SK-N-SH treated with all-trans-retinoic acid at 6 μM for 48 hours (cell line): Measurements from ENCODE around the gene CTNNBL1.
A peak's percentile ranks its signal among the peaks of the same experiment; 100 is the strongest.
"Not testable (repeated sequence)": the region's sequence is repeated elsewhere in the genome, so short reads cannot be mapped to it uniquely, and the experiment has no call there.

Experiments
- ATAC-seq: fragments of 200-7000 bp; cut with Tn5 transposase; 3 replicates; pipeline ENCODE4 v1.9.1; 2020; ENCODE audit warnings: mild to moderate bottlenecking, moderate library complexity
- ARNTL ChIP-seq: fragments of 450-650 bp; formaldehyde crosslinking; IDR thresholded peaks from 2 replicates; pipeline ENCODE4 v1.5.0; 2020; ENCODE audit warnings: low read depth, mild to moderate bottlenecking, moderate library complexity, borderline replicate concordance
- CREB5 ChIP-seq: fragments of 250-450 bp; sonication (Bioruptor Pico); IDR thresholded peaks from 2 replicates; pipeline ENCODE4 v1.5.1; 2020; ENCODE audit warnings: low read depth, mild to moderate bottlenecking, moderate library complexity
- CSDC2 ChIP-seq: fragments of 250-450 bp; sonication (Bioruptor Pico); IDR thresholded peaks from 2 replicates; pipeline ENCODE4 v1.5.0; 2020; ENCODE audit warnings: mild to moderate bottlenecking, moderate library complexity
- ESRRG ChIP-seq: fragments of 250-450 bp; sonication (Bioruptor Pico); IDR thresholded peaks from 2 replicates; pipeline ENCODE4 v1.6.1; 2021; ENCODE audit warnings: mild to moderate bottlenecking
- OSR1 ChIP-seq: fragments of 250-450 bp; sonication (Bioruptor Pico); IDR thresholded peaks from 2 replicates; pipeline ENCODE4 v1.8.0; 2022; ENCODE audit warnings: moderate library complexity, mild to moderate bottlenecking, inconsistent platforms
- PPARA ChIP-seq: fragments of 250-450 bp; sonication (Bioruptor Pico); IDR thresholded peaks from 2 replicates; pipeline ENCODE4 v1.5.0; 2020; ENCODE audit warnings: mild to moderate bottlenecking, borderline replicate concordance
- RARB ChIP-seq: fragments of 250-450 bp; sonication (Bioruptor Pico); IDR thresholded peaks from 2 replicates; pipeline ENCODE4 v1.8.0; 2021; ENCODE audit warnings: mild to moderate bottlenecking, moderate library complexity
- SNAI2 ChIP-seq: fragments of 250-450 bp; sonication (Bioruptor Pico); IDR thresholded peaks from 2 replicates; pipeline ENCODE4 v1.5.0; 2020; ENCODE audit warnings: mild to moderate bottlenecking, moderate library complexity
- TOX ChIP-seq: fragments of 250-450 bp; sonication (Bioruptor Pico); IDR thresholded peaks from 2 replicates; pipeline ENCODE4 v1.8.0; 2021; ENCODE audit warnings: mild to moderate bottlenecking, moderate library complexity, borderline replicate concordance
- ZC3H10 ChIP-seq: fragments of 250-450 bp; sonication (Bioruptor Pico); IDR thresholded peaks from 2 replicates; pipeline ENCODE4 v1.5.1; 2021; ENCODE audit warnings: mild to moderate bottlenecking, moderate library complexity
- ZFP30 ChIP-seq: fragments of 450-650 bp; formaldehyde crosslinking; IDR thresholded peaks from 2 replicates; pipeline ENCODE4 v1.5.0; 2022; ENCODE audit warnings: mild to moderate bottlenecking, moderate library complexity
- ZNF70 ChIP-seq: fragments of 450-650 bp; formaldehyde crosslinking; IDR thresholded peaks from 2 replicates; pipeline ENCODE4 v1.5.0; 2020; ENCODE audit warnings: mild to moderate bottlenecking, moderate library complexity
- ZNF8 ChIP-seq: fragments of 450-650 bp; formaldehyde crosslinking; IDR thresholded peaks from 2 replicates; pipeline ENCODE4 v1.5.0; 2020; ENCODE audit warnings: mild to moderate bottlenecking, moderate library complexity
- TF ChIP-seq, protein P1 (sequence below): fragments of 250-450 bp; sonication (Bioruptor Pico); IDR thresholded peaks from 2 replicates; pipeline ENCODE4 v1.8.0; 2021; ENCODE audit warnings: low read depth, mild to moderate bottlenecking, moderate library complexity, borderline replicate concordance
- TF ChIP-seq, protein P2 (sequence below): fragments of 250-450 bp; sonication (Bioruptor Pico); IDR thresholded peaks from 2 replicates; pipeline ENCODE4 v1.5.1; 2021; ENCODE audit warnings: mild to moderate bottlenecking, moderate library complexity
- TF ChIP-seq, protein P3 (sequence below): fragments of 250-450 bp; sonication (Bioruptor Pico); IDR thresholded peaks from 2 replicates; pipeline ENCODE4 v1.8.0; 2020; ENCODE audit warnings: mild to moderate bottlenecking, moderate library complexity, borderline replicate concordance
- TF ChIP-seq, protein P4 (sequence below): fragments of 250-450 bp; sonication (Bioruptor Pico); IDR thresholded peaks from 2 replicates; pipeline ENCODE4 v1.5.0; 2020; ENCODE audit warnings: mild to moderate bottlenecking, moderate library complexity

CTNNBL1 gene

DNA sequence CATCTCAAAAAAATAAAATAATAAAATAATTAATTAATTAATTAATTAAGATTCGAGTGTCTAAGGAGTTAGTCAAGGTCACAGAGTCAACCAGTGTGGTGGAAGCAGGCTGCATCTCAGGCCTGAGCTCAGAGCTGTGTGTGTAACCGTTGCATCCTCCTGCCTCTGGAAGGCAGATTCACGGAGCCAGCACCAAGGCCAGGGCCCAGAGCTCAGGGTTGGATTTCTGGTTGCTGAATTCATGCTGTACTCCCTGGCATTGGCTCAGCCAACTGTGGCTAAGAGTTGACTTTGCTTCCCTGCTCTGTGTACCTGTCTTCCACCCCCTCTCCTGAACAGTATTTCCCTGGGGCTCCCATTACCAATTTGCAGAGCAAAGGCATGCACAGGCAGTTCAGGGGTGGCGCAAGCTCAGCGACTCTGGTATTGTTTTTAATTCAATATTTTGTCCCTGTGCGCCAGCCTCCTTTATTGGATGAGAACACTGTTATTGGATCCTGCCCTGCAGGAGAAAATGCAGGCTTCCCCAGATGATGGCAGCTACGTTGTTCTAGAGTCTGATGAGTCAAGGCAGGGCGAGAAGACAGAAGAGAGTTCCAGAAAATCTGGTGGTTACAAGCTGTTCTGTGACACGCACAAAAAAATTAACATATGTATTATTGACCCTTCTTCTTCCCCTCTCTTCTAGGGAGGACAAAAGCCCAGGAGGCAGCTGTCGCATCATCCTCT lies 12.3 kb upstream of the CTNNBL1 start:
- peak; percentile 48; the same call in 2 of the 3 replicates for ATAC-seq
- TF ChIP-seq ZNF8 (no peak), CSDC2 (CRISPR knock-in tag) (no peak), SNAI2 (CRISPR knock-in tag) (no peak), TOX (CRISPR knock-in tag) (no peak), RARB (CRISPR knock-in tag) (no peak), ESRRG (CRISPR knock-in tag) (no peak), CREB5 (CRISPR knock-in tag) (no peak), ZNF70 (CRISPR knock-in tag) (no peak), PPARA (no peak), ARNTL (CRISPR knock-in tag) (no peak), OSR1 (CRISPR knock-in tag) (no peak)
- TF ChIP-seq, protein P1, sequence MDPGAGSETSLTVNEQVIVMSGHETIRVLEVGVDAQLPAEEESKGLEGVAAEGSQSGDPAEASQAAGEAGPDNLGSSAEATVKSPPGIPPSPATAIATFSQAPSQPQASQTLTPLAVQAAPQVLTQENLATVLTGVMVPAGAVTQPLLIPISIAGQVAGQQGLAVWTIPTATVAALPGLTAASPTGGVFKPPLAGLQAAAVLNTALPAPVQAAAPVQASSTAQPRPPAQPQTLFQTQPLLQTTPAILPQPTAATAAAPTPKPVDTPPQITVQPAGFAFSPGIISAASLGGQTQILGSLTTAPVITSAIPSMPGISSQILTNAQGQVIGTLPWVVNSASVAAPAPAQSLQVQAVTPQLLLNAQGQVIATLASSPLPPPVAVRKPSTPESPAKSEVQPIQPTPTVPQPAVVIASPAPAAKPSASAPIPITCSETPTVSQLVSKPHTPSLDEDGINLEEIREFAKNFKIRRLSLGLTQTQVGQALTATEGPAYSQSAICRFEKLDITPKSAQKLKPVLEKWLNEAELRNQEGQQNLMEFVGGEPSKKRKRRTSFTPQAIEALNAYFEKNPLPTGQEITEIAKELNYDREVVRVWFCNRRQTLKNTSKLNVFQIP (CRISPR knock-in tag): no peak
- TF ChIP-seq, protein P2, sequence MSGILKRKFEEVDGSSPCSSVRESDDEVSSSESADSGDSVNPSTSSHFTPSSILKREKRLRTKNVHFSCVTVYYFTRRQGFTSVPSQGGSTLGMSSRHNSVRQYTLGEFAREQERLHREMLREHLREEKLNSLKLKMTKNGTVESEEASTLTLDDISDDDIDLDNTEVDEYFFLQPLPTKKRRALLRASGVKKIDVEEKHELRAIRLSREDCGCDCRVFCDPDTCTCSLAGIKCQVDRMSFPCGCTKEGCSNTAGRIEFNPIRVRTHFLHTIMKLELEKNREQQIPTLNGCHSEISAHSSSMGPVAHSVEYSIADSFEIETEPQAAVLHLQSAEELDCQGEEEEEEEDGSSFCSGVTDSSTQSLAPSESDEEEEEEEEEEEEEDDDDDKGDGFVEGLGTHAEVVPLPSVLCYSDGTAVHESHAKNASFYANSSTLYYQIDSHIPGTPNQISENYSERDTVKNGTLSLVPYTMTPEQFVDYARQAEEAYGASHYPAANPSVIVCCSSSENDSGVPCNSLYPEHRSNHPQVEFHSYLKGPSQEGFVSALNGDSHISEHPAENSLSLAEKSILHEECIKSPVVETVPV: no peak
- TF ChIP-seq, protein P3, sequence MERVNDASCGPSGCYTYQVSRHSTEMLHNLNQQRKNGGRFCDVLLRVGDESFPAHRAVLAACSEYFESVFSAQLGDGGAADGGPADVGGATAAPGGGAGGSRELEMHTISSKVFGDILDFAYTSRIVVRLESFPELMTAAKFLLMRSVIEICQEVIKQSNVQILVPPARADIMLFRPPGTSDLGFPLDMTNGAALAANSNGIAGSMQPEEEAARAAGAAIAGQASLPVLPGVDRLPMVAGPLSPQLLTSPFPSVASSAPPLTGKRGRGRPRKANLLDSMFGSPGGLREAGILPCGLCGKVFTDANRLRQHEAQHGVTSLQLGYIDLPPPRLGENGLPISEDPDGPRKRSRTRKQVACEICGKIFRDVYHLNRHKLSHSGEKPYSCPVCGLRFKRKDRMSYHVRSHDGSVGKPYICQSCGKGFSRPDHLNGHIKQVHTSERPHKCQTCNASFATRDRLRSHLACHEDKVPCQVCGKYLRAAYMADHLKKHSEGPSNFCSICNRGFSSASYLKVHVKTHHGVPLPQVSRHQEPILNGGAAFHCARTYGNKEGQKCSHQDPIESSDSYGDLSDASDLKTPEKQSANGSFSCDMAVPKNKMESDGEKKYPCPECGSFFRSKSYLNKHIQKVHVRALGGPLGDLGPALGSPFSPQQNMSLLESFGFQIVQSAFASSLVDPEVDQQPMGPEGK (CRISPR knock-in tag): no peak
- TF ChIP-seq, protein P4, sequence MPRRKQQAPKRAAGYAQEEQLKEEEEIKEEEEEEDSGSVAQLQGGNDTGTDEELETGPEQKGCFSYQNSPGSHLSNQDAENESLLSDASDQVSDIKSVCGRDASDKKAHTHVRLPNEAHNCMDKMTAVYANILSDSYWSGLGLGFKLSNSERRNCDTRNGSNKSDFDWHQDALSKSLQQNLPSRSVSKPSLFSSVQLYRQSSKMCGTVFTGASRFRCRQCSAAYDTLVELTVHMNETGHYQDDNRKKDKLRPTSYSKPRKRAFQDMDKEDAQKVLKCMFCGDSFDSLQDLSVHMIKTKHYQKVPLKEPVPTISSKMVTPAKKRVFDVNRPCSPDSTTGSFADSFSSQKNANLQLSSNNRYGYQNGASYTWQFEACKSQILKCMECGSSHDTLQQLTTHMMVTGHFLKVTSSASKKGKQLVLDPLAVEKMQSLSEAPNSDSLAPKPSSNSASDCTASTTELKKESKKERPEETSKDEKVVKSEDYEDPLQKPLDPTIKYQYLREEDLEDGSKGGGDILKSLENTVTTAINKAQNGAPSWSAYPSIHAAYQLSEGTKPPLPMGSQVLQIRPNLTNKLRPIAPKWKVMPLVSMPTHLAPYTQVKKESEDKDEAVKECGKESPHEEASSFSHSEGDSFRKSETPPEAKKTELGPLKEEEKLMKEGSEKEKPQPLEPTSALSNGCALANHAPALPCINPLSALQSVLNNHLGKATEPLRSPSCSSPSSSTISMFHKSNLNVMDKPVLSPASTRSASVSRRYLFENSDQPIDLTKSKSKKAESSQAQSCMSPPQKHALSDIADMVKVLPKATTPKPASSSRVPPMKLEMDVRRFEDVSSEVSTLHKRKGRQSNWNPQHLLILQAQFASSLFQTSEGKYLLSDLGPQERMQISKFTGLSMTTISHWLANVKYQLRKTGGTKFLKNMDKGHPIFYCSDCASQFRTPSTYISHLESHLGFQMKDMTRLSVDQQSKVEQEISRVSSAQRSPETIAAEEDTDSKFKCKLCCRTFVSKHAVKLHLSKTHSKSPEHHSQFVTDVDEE (CRISPR knock-in tag): no peak

DNA sequence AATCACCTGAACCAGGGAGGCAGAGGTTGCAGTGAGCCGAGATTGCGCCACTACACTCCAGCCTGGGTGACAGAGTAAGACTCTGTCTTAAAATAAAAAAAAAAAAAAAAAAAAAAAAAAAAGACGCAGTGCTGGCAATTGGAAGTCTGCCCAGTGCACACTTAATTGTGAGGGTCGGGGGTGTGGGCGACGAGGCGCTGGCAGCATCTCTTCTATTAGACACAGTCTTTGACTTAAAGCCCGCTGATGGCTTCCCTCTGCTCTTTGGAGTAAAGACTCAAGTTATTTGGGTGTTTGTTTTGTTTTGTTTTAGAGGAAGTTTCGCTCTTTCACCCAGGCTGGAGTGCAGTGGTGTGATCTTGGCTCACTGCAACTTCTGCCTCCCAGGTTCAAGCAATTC lies 10.7 kb upstream of the CTNNBL1 start:
- ATAC-seq: not testable (repeated sequence)

DNA sequence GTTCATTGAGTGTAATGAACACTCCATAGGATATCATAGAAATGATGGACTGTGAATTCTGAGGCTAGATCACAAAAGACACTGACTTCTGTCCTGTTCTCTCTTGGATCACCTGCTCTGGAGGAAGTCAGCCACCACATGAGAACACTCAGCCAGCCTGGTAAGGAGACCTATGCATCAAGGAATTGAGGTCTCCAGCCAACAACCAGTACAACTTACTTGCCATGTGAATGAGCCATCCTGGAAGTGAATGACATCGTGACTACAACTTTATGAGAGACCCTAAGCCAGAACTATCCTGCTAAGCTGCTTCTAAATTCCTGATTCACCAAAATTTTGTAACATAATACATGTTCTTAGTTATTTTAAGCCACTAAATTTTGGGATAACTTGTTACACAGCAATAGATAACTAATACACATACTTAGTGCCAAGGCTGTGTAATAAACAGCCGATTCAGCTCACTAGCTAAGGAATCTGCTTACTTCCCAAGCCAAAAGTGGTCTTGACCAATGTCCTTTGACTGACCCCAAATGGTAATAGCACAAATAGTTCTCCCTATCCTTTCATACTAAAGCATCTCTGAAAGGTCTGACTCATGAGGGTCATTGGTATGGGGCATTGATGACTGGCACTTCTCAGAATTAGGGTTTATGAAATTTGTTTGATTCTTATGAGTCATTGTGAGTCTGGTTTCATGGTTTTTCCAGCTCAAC lies 6.9 kb upstream of the CTNNBL1 start:
- TF ChIP-seq ZNF70 (CRISPR knock-in tag) (no peak), ESRRG (CRISPR knock-in tag) (no peak), ZFP30 (no peak), PPARA (no peak), RARB (CRISPR knock-in tag) (no peak), ZC3H10 (CRISPR knock-in tag) (no peak)
- TF ChIP-seq, protein P4 (CRISPR knock-in tag): no peak
- no peak for ATAC-seq
